ENCODE data around the gene PIK3CA.

Gene PIK3CA

DNA sequence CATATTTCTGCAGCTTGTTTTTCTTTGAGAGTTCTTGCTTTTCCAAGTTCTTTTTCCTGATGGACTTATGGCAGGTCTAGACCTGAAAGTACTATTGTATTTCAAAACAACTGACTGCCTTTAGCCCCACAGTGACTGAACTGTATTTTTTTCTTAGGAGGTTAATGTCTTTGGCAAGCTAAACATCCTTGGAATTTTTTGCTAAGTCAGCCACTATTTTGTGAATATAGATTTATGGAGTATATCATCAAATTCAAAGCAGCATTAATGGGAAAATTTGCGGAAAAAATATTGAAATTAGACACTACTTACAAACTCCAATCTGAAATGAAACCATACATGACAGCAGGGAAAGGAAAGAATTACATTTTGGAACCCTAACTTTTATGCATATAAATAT, 8.6 kb downstream of the PIK3CA start:
- DNase-seq (ENCODE audit: low read depth in 2 of 2, low spot score in 1 of 2), result no peak

DNA sequence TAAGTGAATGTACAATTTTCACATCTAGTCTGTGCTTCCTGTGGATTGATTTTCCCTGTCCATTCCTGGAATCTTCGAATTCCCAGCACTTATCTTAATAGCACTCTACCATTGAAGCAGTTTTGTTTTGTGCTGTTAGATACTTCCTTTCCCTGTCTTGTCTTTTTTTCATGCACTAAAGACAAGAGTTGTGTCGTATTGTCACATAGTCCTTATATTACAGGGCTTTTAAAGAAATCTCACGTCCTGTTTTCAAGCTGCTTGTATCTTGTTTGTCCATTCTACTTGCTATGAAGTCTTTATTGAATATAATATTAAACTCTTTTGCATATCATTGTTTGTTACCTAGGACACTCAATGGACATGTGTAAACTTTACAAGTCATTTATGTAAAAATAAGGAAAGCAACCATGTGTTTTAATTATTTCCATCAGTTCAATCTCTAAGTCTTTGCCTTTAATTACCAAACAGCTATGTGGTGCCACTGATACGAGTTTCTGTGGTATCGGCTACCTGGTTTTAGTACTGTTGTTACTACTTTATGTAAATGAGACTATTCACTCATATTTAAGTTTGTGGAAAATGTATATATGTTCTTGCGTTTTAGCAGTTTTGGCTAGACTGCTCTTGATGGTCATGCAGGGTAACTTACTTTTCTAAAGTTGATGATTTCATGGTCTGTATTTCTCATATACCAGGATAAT, 10.3 kb downstream of the PIK3CA start:
- no peak for DNase-seq (ENCODE audit: low read depth in 2 of 2, low spot score in 1 of 2)

DNA sequence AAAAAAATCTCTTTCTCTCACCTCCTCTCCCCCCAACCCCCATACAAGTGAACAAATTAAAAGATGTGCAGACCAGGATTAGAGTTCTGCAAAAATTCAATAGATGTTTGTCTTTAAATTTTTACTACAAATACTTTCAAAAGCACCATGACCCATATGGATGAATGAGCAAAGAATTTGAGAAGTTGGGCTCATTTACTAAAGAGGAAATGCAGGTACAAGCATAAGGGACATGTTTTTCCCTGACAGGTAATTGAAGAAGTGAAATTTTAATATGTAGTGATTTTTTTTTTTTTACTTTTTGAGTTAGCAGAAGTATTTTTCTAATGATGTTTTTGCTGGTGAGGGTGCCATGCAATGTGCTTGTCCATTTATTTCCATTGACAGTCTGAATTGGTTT, 15.3 kb downstream of the PIK3CA start:
- DNase-seq (ENCODE audit: low read depth in 2 of 2, low spot score in 1 of 2), result no peak

DNA sequence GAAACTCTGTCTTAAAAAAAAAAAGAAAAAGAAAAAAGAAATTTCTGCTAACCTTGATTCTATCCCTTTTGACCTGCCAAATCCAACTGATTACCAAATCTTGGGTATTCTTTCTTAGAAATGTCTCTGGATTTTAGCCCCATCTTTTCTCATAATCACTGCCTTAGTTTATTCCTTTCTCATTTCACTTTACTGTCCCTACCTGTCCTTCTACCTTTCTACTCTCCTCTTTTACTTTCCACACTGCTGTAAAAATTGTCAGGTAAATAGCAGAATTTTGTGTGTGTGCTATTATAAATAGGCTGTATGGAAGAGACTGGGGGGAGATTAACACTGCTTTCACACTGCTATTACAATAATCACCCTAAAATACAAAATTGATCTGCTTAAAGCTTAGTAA, 16.7 kb downstream of the PIK3CA start:
- no peak for DNase-seq (ENCODE audit: low read depth in 2 of 2, low spot score in 1 of 2)

DNA sequence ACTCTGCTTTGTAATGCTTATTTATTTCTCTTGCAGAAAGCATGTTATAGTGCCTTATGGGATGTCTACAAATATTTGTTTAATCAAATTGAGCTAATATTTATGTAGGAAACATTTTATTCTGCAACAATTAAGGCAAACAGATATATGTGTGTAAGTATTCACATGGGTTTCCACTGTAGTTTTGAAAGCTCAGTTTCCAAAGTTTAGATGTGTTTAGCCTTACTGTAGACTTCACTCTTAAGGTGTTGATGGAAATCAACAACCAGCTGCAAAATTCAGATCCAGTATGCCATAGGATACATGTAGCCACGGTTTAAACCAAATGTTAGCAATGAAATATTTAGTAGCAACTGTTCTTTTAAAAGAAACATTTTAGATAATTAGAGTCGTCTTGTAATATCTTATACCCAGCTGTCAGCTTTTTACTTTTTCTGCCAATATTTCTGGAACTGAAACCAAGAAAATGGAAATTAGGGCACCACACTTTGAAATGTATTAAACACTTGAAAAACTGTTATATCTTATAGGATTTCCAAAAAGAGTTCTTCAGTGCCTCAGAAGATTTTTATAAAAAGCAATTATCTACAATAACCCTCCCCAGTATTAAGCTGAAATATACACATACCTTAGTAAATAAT, 18.5 kb downstream of the PIK3CA start:
- no peak for DNase-seq (ENCODE audit: low read depth in 2 of 2, low spot score in 1 of 2)

DNA sequence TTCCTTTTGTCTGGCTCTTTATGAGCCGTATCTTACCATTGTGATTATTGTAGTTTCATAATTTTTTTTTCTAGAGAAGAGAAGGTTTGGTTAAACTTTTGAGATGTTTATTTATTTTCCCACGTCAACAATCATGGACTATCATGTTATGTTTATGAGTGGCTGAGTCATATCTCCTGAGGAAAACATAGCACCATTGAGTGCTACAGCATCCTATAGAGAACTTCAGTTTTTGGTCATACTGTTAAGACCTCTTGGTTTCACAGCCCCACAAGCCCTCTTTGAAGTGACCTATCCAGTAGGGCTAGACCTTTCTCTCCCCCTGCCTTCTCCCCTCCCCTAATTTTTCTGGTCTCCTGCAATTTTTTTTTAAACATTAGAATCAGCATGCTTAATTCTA, 20.8 kb downstream of the PIK3CA start:
- no peak for DNase-seq (ENCODE audit: low read depth in 2 of 2, low spot score in 1 of 2)

DNA sequence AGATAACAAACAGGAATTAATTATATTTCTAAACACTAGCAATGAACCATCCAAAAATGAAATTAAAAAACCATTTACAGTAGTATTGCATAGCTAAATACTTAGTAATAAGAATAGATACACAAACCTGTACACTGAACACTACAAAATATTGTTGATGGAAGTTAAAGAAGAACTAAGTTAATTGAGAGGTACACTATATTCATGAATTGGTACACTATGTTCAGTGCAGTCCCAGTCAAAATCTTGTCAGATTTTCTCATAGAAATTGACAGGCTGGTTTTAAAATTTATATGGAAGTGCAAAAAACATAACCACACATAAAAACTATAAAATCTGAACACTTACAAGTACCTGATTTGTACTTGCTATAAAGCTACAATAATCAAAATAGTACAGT, 24.4 kb downstream of the PIK3CA start:
- no peak for DNase-seq (ENCODE audit: low read depth in 2 of 2, low spot score in 1 of 2)

DNA sequence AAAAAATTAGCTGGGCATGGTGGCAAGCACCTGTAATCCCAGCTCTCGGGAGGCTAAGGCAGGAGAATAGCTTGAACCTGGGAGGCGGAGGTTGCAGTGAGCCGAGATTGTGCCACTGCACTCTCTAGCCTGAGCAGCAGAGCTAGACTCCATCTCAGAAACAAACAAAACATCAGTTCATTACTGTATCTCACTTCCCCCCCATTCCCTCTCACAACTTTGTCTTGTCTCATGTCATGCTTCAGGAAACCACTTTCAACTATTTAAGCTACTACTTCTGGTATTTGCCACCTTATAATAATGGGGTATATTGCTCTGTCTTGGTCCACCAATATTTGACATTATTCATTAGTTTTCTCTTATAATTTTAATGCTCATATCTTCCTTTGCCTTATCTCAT, 26.2 kb downstream of the PIK3CA start:
- DNase-seq (ENCODE audit: low read depth in 2 of 2, low spot score in 1 of 2), result no peak

DNA sequence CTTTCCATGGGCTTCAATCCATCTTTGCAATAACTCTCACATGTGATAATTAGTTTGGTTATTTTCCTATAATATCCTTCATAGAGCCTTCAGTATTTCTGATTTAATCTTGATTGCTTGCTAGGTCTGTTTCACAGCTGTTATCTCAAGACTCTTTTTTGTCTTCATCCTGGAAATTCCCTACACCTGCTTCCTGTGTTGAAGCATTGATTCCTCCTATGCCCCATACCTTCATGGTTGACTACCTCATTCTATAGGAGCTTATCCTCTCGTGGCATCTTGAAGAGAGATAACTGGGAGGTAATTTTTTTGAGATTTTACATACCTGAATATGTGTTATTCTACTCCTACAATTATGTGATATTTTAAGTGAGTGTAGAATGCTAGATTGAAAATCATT, 26.7 kb downstream of the PIK3CA start:
- no peak for DNase-seq (ENCODE audit: low read depth in 2 of 2, low spot score in 1 of 2)

DNA sequence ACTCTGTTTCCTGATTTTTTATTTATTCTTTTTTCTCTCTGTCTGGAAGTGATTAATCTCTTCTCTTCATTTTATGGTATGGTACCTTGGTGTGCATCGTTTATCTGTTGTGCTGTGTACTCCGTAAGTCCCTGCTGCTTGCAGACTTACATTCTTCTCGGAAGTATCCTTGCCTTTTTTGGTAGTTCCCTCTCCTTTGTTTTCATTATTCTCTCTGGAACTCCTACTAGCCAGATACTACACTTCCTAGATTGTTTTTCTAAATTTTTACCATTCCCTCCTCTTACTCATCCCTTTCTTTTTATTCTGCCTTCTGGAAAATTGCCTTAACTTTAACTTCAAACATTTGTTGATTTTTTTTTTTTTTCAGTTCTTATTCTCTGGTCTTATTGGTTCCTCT, 27.2 kb downstream of the PIK3CA start:
- no peak for DNase-seq (ENCODE audit: low read depth in 2 of 2, low spot score in 1 of 2)

DNA sequence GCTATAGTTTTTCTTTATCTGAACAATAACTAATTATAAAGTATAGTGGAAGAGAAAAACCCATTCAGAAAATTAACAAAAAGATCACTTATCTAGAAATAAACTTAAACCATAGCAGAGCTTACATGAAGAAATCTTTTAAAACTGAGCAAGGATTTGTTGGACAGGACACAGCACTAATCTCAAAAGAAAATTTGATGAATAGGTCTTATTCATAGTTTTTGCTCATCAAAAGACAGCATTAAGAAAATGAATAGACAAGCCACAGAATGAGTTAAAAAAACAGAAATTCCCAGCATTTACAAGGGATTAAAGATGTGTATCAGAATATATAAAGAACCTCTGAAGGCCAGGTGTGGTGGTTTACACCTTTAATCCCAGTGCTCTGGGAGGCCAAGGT, 29.5 kb downstream of the PIK3CA start:
- DNase-seq (ENCODE audit: low read depth in 2 of 2, low spot score in 1 of 2), result no peak

DNA sequence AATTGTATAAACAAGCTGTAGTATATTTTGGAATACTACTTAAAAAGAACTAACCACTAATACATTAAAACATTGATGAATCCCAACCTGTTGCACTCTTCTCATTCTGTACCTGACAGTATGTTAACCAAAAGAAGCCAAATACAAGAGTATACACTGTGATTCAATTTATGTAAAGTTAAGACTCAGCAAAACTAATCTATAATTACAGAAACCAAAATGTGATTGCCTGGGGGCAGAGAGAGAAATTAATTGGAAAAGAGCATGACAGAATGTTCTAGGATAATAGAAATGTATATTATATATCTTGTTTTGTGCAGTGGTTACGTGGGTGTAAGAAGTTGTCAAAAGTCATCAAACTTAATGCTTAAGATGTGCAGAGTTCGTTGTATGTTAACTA, 31.1 kb downstream of the PIK3CA start:
- DNase-seq (ENCODE audit: low read depth in 2 of 2, low spot score in 1 of 2), result no peak

DNA sequence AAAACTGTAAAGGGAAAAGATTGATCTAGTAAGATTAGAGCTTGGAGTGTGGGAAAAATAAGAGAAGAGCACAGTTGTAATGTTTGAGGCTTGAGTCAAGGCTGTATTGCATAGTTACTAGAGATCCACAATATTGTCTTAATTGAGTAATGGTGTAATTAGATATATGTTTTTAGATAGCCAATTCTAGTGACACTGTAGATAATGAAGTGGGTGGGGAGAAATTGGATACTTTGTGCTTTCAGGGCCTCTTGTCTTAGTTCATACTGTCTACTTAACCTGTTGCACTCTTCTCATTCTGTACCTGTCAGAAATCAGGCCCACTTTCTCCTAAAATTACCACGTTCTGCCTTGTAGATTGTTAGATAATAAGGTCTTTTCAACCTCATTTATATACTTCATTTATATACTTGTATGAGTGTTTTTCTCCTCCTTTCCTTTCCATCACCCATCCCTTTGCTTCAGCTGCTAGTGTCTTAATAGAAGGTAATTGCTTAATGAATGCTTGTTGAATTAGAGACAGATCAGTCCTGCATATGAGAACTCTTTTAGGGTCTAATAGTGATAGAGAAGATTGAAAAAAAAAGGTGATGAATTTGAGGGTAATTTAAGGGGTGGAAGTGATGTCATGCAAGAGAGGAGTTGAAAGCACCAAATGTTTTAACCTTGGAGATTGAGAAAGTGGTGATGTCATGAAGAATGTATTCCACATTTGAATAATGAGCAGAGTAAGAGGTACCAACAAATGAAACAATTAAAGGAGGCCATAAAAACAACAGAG, 32.0 kb downstream of the PIK3CA start:
- no peak for DNase-seq (ENCODE audit: low read depth in 2 of 2, low spot score in 1 of 2)

DNA sequence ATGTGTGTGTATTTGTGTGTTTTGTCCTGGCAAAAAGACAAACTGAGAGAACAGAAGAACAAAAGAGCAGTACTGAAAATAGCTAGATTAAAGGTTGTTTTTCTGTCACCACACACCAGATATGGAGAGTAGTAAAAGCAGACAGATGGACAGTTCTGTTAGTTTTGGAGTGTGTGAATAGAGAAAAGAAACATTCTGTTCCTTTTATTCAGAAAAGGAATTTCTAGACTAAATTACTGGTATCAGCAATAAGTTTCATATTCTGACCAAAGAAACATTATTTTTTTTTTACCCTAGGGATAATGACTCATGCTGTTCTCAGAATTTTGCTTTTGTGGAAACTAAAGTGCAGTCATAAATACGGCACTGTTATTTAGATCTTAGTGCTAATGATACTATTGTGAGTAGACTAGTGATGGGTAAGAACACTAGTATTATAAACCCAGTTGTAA, 32.9 kb downstream of the PIK3CA start:
- DNase-seq (ENCODE audit: low read depth in 2 of 2, low spot score in 1 of 2), result no peak

DNA sequence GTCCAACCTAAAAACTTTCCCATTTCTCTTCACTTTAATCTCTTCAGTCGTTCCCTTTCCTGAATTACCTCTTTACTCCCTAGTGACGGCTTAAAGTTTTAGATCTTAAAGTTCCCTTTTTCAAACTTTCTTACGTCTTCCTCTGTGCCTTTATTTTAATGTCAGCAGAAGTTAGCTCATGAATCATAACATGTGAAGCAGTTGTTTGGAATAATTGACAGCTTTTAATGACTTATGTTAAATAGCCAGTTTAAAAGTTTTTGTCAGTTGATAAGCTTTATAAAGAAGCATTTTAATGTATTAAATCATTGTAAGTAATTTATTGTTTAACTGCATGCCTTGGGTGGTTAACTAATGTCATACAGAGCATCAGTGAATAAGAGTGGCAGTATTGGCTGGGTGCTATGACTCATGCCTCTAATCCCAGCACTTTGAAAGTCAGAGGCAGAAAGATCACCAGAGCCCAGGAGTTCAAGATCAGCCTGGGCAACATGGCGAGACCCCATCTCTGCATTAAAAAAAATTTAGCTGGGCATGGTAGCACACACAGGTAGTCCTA, 33.9 kb downstream of the PIK3CA start:
- no peak for DNase-seq (ENCODE audit: low read depth in 2 of 2, low spot score in 1 of 2)

DNA sequence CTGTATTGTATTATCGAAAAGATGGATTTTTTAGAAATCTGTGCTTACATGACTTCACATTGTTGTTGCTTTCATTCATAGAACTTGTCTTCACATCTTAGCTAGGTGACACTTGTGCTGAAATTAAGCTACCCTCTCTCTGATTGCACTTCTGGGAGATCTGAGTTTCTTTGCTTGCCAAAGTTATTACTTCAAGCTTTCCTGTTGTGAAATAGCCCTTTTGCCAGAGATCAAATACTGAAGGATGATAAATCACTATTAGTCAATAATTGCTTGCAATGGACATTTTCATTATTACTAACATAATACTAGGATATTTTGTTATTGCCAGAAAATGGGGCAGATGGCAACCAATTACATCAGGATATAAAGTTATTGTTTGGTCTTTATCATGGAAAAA, 34.7 kb downstream of the PIK3CA start:
- DNase-seq (ENCODE audit: low read depth in 2 of 2, low spot score in 1 of 2), result no peak

DNA sequence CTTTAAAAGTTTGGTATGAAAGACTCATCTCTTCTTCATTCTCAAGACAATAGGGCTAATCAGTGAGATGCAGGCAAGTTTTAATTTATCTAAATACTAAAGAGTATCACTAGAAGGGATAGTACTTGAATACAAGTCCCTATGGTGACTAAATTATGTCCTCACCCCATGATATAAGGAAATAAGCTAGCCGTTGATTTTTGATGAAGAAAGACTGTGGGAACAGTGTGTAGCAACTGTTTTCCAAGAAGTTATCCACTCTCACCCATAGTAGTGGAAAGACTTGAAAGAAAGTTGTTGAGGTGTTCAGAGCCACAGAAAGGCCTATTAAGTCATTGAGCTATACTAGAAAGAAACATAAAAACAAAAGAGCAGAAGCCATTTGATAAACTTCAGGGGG, 36.7 kb downstream of the PIK3CA start:
- no peak for DNase-seq (ENCODE audit: low read depth in 2 of 2, low spot score in 1 of 2)

DNA sequence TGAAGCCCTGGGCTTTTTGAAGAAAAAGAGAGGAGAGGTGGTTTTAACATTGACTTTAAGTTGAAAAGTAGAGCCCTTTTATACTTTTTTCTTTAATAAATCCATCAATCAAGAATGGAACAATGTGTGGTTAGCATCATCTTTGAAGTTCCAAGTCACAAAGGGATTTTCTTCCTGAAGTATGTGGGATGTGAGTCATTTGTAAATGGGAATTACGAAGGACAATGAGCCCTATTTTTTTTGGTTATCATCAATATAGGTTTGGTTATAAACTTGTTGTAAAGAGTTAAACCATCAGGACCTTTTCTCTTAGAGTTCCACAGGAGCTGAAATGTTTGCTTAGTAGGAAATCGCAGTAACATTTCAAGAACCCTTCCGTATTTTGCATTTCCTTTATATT, 38.3 kb downstream of the PIK3CA start:
- DNase-seq (ENCODE audit: low read depth in 2 of 2, low spot score in 1 of 2), result no peak

DNA sequence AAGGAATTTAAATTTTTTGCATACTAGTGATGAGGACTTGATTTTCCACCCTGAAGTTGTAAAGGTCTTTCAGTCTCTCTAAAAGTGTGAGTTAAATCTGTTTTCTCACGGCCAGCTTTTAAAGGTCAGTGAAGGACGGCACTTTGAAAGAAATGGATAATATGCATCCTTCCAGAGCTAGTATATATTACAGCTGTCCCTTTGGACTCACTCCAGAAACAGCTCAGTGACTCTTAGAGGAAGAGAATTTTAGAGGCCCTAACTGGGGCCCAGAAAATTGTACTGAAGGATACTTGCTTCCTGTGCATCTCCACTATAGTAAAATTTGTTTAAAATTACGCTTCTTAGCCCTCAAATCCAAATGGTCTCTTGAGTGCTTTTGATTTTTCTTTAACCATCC, 41.6 kb downstream of the PIK3CA start:
- DNase-seq (ENCODE audit: low read depth in 2 of 2, low spot score in 1 of 2), result no peak

DNA sequence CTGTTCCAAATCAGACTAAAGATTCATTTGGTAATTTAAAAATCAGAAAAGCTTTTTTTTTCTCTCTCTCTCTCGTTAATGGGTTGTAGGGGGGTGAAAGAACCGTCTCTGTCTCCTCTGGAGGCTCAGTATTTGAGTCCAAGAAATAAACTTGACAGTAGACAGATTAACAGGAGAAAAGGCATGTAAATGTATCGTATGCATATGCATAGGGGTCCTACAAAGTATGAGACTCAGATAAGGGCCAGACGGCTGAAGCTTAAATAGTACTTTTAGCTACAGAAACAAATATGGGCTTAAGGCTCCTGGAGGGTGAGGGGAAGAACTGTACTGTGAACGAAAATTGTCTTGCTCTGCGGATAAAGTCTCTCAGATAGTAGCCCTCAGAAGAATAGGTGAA, 42.4 kb downstream of the PIK3CA start:
- DNase-seq (ENCODE audit: low read depth in 2 of 2, low spot score in 1 of 2), result no peak

DNA sequence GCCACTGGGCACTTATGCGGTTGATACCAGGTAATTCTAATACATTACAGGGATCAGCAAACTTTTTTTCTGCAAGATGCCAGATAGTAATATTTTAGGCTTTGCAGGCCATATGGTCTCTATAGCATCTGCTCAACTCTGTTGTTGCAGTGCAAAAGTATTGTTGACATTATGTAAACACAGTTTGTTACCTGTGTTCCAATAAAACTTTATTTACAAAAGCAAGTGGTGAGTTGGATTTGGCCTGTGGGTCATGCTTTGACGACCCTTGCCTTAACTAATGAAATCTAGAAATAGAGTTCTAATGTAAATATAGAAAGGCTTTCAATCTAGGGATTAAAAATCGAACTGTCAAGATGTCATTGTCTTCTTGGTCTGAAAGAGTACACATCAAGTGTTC, 44.4 kb downstream of the PIK3CA start:
- DNase-seq (ENCODE audit: low read depth in 2 of 2, low spot score in 1 of 2), result no peak

DNA sequence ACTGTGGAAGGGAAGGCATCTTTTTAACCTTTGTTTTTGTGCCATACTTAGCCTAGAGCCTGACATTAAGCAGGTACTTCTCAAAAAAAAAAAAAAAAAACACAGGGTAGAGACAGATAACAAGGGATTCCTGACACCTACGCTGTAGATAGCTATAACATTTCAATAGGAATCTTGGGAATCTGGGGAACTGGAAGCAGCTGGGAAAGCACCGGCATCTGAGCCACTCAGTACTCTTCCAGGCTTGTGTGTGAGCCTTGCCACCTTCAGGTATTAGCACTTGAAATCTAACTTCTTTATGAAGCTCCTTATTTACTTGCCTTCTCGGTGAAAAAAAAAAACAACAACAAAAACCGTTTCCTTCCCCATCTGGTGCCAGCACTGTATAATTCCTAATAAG, 46.8 kb downstream of the PIK3CA start:
- no peak for DNase-seq (ENCODE audit: low read depth in 2 of 2, low spot score in 1 of 2)

Data from stimulated activated CD8-positive, alpha-beta memory T cell treated with anti-CD3 and anti-CD28 coated beads, Interleukin-4, amount 100 ng/mL, for 1 hour (primary cell).